Measurements from ENCODE around the gene SEC14L6.

DNA sequence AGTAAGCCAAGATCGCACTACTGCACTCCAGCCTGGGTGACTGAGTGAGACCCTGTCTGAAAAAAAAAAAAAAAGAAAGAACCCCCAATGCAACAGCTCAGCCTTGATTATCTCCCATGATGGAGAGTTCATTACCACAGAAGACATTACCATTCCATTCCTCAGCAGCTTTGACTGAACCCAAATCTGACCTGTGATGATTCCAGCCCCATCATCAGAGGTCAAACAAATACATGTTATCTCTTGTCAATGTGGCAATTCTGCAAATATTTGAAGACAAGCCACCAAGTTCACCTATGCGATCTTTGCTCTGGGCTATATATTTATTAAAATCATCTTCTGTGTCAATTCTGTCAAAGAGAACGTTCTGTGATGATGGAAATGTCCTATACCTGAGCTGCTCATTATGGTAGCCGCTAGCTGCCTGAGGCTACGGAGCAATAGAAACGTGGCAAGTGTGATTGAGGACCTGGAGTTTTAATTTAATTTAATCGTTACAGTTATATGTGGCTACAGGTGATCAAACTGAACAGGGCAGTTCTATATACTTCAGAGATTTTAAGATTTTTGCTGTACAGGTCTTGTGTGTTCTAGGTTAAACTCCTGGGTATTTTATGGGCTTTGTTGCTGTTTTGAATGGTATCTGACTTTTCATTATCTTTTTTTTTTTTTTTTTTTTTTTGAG, 48.9 kb downstream of the SEC14L6 start:
- TF ChIP-seq EZH2 (IDR thresholded peaks at IDR 0.05; ENCODE audit: insufficient read depth, poor library complexity, severe bottlenecking) (no peak), EZH2phosphoT487 (IDR thresholded peaks at IDR 0.05; ENCODE audit: insufficient read depth, low read depth) (no peak)
